OCI-LY3 (cell line): ENCODE measurements around the gene HEXIM2.

Source experiments
- H2AFZ ChIP-seq: fragments of 200-600, 300-600 bp; shearing (Covaris generic); 2 replicates; pipeline ENCODE4 v1.6.0; 2014; ENCODE audit warnings: antibody characterized with exemption, low read depth, low read length
- H3K27ac ChIP-seq: fragments of 200-600, 300-600 bp; sonication (generic); 2 replicates; pipeline ENCODE4 v1.5.1; 2014; ENCODE audit warnings: mild to moderate bottlenecking, low read length, moderate library complexity, mixed read lengths
- H3K27me3 ChIP-seq: fragments of 200-600, 300-600 bp; sonication (generic); 2 replicates; pipeline ENCODE4 v1.6.1; 2014; ENCODE audit warnings: low read depth, low read length, mixed read lengths
- H3K36me3 ChIP-seq: fragments of 200-600, 300-600 bp; sonication (generic); replicated peaks from 2 replicates; pipeline ENCODE3; 2014; ENCODE audit warnings: low read depth, low read length, mixed read lengths
- H3K4me1 ChIP-seq: fragments of 300-600, 200-600 bp; sonication (generic); 2 replicates; pipeline ENCODE4 v1.6.1; 2014; ENCODE audit warnings: low read length, mixed read lengths
- H3K4me2 ChIP-seq: fragments of 200-600, 300-600 bp; sonication (generic); 2 replicates; pipeline ENCODE4 v1.6.1; 2014; ENCODE audit warnings: low read length, mixed read lengths
- H3K4me3 ChIP-seq: fragments of 300-600, 200-600 bp; sonication (generic); 2 replicates; pipeline ENCODE4 v1.5.1; 2014; ENCODE audit warnings: antibody characterized with exemption, mild to moderate bottlenecking, low read length, moderate library complexity
- H3K79me2 ChIP-seq: fragments of 300-600, 200-600 bp; shearing (Covaris generic); 2 replicates; pipeline ENCODE4 v1.6.1; 2014; ENCODE audit warnings: mild to moderate bottlenecking, low read length, mixed read lengths
- H3K9ac ChIP-seq: fragments of 300-600, 200-600 bp; shearing (Covaris generic); 2 replicates; pipeline ENCODE4 v1.6.0; 2014; ENCODE audit warnings: mild to moderate bottlenecking, low read length, moderate library complexity
- H3K9me3 ChIP-seq: fragments of 200-600, 300-600 bp; shearing (Covaris generic); 2 replicates; pipeline ENCODE4 v1.6.1; 2014; ENCODE audit warnings: low read length, mixed read lengths; ENCODE audit not compliant: insufficient read depth
- H4K20me1 ChIP-seq: fragments of 200-600, 300-600 bp; sonication (generic); 2 replicates; pipeline ENCODE4 v1.6.1; 2016; ENCODE audit warnings: low read length, mixed read lengths; ENCODE audit not compliant: insufficient read depth
- EZH2phosphoT487 ChIP-seq: fragments of 200-600 bp; shearing (Covaris generic); IDR thresholded peaks from 2 replicates; pipeline ENCODE4 v1.6.1; 2018; ENCODE audit warnings: antibody characterized with exemption, mixed run types, low read depth
- TF ChIP-seq, protein P1 (sequence below): fragments of 200-600, 300-600 bp; sonication (generic); IDR thresholded peaks from 2 replicates; pipeline ENCODE4 v1.5.1; 2014; ENCODE audit warnings: antibody characterized with exemption, low read length, low read depth

The HEXIM2 gene

DNA sequence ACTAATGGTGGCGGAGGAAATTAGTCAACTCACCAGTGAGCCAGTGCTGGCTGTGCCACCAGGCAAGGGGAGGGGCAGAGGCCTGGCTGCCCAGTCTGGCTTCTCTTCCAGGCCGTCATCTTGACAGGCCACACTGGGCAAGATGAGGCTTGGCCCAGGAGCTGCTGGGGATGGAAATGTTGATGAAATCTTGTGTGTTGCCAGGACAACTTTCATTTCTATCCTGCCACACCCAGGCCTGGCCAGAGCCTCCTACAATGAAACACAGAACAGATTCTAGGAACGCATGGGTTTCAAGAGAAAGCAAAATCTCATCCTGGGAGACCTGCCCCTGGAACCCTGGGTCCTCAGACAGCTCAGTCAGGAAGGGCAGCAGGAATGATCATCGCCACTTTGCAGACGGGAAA is 9.3 kb downstream of the HEXIM2 start:
- Histone ChIP-seq H4K20me1 (no peaks in the 10 kb centered on the region), H3K79me2 (no peaks in the 10 kb centered on the region), H3K9ac (no peak overlapping the region), H3K36me3 (no peaks in the 10 kb centered on the region), H3K4me3 (no peak overlapping the region), H2AFZ (no peak overlapping the region), H3K27ac (no peak overlapping the region), H3K4me2 (no peak overlapping the region), H3K4me1 (peaks cover 12% of the 10 kb centered on the region), H3K9me3 (no peaks in the 10 kb centered on the region), H3K27me3 (no peaks in the 10 kb centered on the region)
- no peak for TF ChIP-seq EZH2phosphoT487
- TF ChIP-seq, protein P1, sequence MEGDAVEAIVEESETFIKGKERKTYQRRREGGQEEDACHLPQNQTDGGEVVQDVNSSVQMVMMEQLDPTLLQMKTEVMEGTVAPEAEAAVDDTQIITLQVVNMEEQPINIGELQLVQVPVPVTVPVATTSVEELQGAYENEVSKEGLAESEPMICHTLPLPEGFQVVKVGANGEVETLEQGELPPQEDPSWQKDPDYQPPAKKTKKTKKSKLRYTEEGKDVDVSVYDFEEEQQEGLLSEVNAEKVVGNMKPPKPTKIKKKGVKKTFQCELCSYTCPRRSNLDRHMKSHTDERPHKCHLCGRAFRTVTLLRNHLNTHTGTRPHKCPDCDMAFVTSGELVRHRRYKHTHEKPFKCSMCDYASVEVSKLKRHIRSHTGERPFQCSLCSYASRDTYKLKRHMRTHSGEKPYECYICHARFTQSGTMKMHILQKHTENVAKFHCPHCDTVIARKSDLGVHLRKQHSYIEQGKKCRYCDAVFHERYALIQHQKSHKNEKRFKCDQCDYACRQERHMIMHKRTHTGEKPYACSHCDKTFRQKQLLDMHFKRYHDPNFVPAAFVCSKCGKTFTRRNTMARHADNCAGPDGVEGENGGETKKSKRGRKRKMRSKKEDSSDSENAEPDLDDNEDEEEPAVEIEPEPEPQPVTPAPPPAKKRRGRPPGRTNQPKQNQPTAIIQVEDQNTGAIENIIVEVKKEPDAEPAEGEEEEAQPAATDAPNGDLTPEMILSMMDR = no peak

GRCh38 chr17:45171338-45172231 is 9.9 kb downstream of the HEXIM2 start:
- TF ChIP-seq EZH2phosphoT487 = no peak
- TF ChIP-seq, protein P1 = no peak
- H3K9ac ChIP-seq = no peak overlapping the region
- no peak overlapping the region for H3K4me3 ChIP-seq
- no peak overlapping the region for H2AFZ ChIP-seq
- H3K27me3 ChIP-seq = no peaks in the 10 kb centered on the region
- H3K79me2 ChIP-seq = no peaks in the 10 kb centered on the region
- H4K20me1 ChIP-seq = no peaks in the 10 kb centered on the region
- H3K4me2 ChIP-seq = no peak overlapping the region
- no peak overlapping the region for H3K27ac ChIP-seq
- peaks cover 12% of the 10 kb centered on the region for H3K4me1 ChIP-seq
- H3K9me3 ChIP-seq = no peaks in the 10 kb centered on the region
- H3K36me3 ChIP-seq = no peaks in the 10 kb centered on the region

- H3K9ac ChIP-seq = peak overlapping the region; percentile 82; the same call in 1 of the 2 replicates
- no peaks in the 10 kb centered on the region for H3K36me3 ChIP-seq
- H3K4me1 ChIP-seq = peaks cover 12% of the 10 kb centered on the region
- H3K4me2 ChIP-seq = peak overlapping the region; percentile 99
- no peaks in the 10 kb centered on the region for H3K27me3 ChIP-seq
- TF ChIP-seq, protein P1 = no peak
- no peak for TF ChIP-seq EZH2phosphoT487
- peak overlapping the region; percentile 70 for H3K27ac ChIP-seq
- H3K4me3 ChIP-seq = peak overlapping the region; percentile 81
- H3K9me3 ChIP-seq = no peaks in the 10 kb centered on the region
- H2AFZ ChIP-seq = peak overlapping the region; percentile 95; the same call in 1 of the 2 replicates
- no peaks in the 10 kb centered on the region for H3K79me2 ChIP-seq
- H4K20me1 ChIP-seq = no peaks in the 10 kb centered on the region
Measured at GRCh38 chr17:45172232-45172540, 10.5 kb downstream of the HEXIM2 start.

GRCh38 chr17:45172541-45173286 is 11.0 kb downstream of the HEXIM2 start:
- H3K79me2 ChIP-seq = no peaks in the 10 kb centered on the region
- peak overlapping the region; percentile 70 for H3K27ac ChIP-seq
- H3K36me3 ChIP-seq = no peaks in the 10 kb centered on the region
- no peaks in the 10 kb centered on the region for H3K27me3 ChIP-seq
- H3K9ac ChIP-seq = peak overlapping the region; percentile 82
- TF ChIP-seq EZH2phosphoT487 = no peak
- TF ChIP-seq, protein P1 = no peak
- H4K20me1 ChIP-seq = no peaks in the 10 kb centered on the region
- peaks cover 12% of the 10 kb centered on the region for H3K4me1 ChIP-seq
- peak overlapping the region; percentile 95 for H2AFZ ChIP-seq
- H3K4me2 ChIP-seq = peak overlapping the region; percentile 99
- peak overlapping the region; percentile 81 for H3K4me3 ChIP-seq
- H3K9me3 ChIP-seq = no peaks in the 10 kb centered on the region
